Fibroblast of upper back skin (primary cell): ENCODE measurements around the gene CTAG1B.
"Not testable (repeated sequence)": the region's sequence is repeated elsewhere in the genome, so short reads cannot be mapped to it uniquely, and the experiment has no call there.

Experiments
- DNase-seq: peaks from one replicate; pipeline ENCODE4 v3.0.0-alpha.2; 2013

The CTAG1B gene

DNA sequence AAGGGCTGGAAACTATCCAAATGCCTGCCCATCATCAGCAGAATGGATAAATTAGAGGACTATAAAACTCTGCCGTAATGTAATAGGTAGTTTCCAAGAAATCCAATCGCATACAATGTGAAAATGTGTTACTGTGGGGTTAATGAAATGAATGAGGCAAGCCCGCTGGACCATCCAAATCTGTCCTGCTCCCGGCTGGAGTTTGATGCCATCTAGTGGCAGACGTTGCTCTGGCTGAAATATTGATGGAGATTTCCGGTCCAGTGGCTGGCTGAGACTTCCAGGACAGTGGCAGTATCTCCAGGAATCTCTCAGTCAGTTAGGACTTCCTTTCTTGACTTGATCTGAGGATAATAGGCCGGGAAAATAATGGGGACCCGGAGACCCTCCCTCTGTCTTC lies 36.1 kb downstream of the CTAG1B start:
- not testable (repeated sequence) for DNase-seq

DNA sequence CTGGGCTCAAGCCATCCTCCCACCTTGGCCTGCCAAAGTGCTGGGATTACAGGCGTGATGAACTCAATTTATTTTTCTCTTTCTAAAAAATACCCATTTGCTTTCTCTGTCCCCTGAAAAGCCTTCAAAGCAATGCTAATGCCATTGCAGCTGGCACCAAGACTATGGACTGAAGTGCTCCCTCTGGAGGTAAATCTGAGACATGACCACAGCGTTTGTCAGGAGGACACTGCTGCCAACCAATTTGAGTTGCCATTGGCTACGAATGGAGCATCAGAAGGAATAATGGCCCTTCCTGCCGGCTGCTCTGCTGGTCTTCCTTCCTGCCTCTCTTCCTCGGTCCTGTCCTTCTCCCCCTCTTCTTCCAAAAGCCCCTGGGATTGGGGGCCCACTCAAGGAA lies 44.0 kb downstream of the CTAG1B start:
- not testable (repeated sequence) for DNase-seq

DNA sequence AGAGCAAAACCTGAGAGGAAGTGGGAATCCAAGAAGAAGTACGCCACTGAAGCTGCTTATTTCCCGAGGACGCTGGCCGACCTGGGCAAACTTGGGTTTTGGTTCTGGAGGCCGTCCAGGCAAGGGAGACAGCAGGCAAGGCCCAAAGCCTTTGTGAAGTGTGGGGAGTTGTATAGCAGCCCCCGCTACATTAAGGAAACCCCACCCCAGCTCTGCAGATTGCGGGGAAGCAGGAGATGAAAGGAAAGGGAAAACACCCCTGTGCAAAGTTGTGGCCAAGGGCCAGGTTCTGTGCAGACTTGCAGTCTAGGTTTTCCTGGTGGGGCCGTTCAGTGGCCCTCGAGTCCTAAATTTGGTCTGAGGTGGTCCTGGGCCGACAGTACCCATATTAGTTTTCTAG lies 46.0 kb downstream of the CTAG1B start:
- DNase-seq: not testable (repeated sequence)

DNA sequence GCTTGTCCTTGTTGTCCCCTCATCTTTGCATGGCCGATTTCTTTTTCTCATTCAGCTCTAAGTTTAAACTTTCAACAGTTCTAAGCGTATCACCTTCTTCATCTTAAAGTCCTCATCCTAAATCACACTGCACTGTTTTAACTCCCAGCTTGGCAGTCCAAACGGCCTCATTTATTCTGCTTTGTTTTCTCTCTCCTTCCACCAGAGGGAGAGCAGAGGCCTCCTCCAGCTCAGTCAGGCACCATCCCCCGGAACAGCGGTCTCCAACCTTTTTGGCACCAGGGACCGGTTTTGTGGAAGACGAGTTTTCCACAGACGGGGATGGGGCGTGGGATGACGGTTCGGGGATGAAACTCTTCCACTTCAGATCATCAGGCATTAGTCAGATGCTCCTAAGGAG lies 48.7 kb downstream of the CTAG1B start:
- not testable (repeated sequence) for DNase-seq
